K562 (cell line): ENCODE measurements around the gene TNFAIP8L2. TPM values are rescaled to one million over a fixed set of nuclear protein-coding genes. Genes with fewer than 3 reads are reported as not detected.
A peak's percentile ranks its signal among the peaks of the same experiment; 100 is the strongest.

Experiments used
- FOSL1 ChIP-seq: fragments of 200-800 bp; sonication (Bioruptor generic); conservative IDR thresholded peaks from 2 replicates; pipeline ENCODE4 v1.6.1; 2016; ENCODE audit warnings: missing genetic modification characterization, missing compliant biosample characterization
- HINFP ChIP-seq: fragments of 450-650 bp; conservative IDR thresholded peaks from 2 replicates; pipeline ENCODE4 v1.6.1; 2016; ENCODE audit warnings: missing genetic modification characterization, low read depth, mild to moderate bottlenecking, control low read depth, missing compliant biosample characterization
- KLF10 ChIP-seq: fragments of 250-450 bp; sonication (Bioruptor Pico); IDR thresholded peaks from 2 replicates; pipeline ENCODE4 v1.6.1; 2021; ENCODE audit warnings: matching md5 sums
- MITF ChIP-seq: IDR thresholded peaks from 2 replicates; pipeline ENCODE4 v1.6.1; 2014; ENCODE audit warnings: antibody characterized with exemption
- NFIX ChIP-seq: fragments of 250-450 bp; sonication (Bioruptor Pico); IDR thresholded peaks from 2 replicates; pipeline ENCODE4 v1.4.0; 2020; ENCODE audit warnings: low read depth, mild to moderate bottlenecking, moderate library complexity
- OTX1 ChIP-seq: fragments of 450-650 bp; formaldehyde crosslinking; IDR thresholded peaks from 2 replicates; pipeline ENCODE4 v1.4.0; 2022; ENCODE audit warnings: mild to moderate bottlenecking
- RBM39 ChIP-seq: fragments of 200-400 bp; formaldehyde crosslinking; optimal IDR thresholded peaks from 2 replicates; pipeline ENCODE3; 2018; ENCODE audit warnings: low read depth, low read length
- TCF7 ChIP-seq: sonication (generic); IDR thresholded peaks from 2 replicates; pipeline ENCODE4 v1.6.1; 2016; ENCODE audit warnings: antibody characterized with exemption, borderline replicate concordance
- ZFP30 ChIP-seq: fragments of 250-450 bp; sonication (Bioruptor Pico); IDR thresholded peaks from 2 replicates; pipeline ENCODE4 v1.8.0; 2022; ENCODE audit warnings: moderate library complexity, mild to moderate bottlenecking, inconsistent platforms, borderline replicate concordance
- ZNF140 ChIP-seq: fragments of 250-450 bp; sonication (Bioruptor Pico); IDR thresholded peaks from 2 replicates; pipeline ENCODE4 v1.8.0; 2021; ENCODE audit warnings: moderate library complexity, mild to moderate bottlenecking, inconsistent platforms
- ZNF239 ChIP-seq: fragments of 250-450 bp; sonication (Bioruptor Pico); IDR thresholded peaks from 2 replicates; pipeline ENCODE4 v1.4.0; 2020; ENCODE audit warnings: mild to moderate bottlenecking
- ZNF253 ChIP-seq: fragments of 250-450 bp; sonication (Bioruptor Pico); conservative IDR thresholded peaks from 2 replicates; pipeline ENCODE4 v1.6.1; 2021; ENCODE audit warnings: mild to moderate bottlenecking
- ZNF551 ChIP-seq: fragments of 250-450 bp; sonication (Bioruptor Pico); IDR thresholded peaks from 2 replicates; pipeline ENCODE4 v1.5.0; 2021; ENCODE audit warnings: mild to moderate bottlenecking, moderate library complexity
- polyA plus RNA-seq, 8 experiments: library from polyadenylated mRNA; depleted of rRNA in 4 of 8; stranded (reverse) in 5 of 8; unstranded in 3 of 8; fragments of >200 nt; fragmentation: Nextera tagmentation in 2 of 8; fragmentation: Illumina TruSeq in 1 of 8; extraction: Ambion mirVana in 2 of 8; extraction: Trizol in 1 of 8; gene quantifications; 2 replicates each; pipeline versions ENCODE4 v1.2.1 to v1.2.3, GENCODE V29; 2011 to 2014; ENCODE audit warnings: inconsistent platforms in 1 of 8, missing spikeins in 1 of 8
- total RNA-seq, 7 experiments: library from RNA; depleted of rRNA in 6 of 7; stranded (reverse); fragments of >200 nt in 6 of 7; fragmentation: Illumina TruSeq in 2 of 7; extraction: Trizol in 2 of 7; gene quantifications; 2 replicates each; pipeline versions ENCODE4 v1.2.1 to v1.2.3, GENCODE V29; 2011 to 2021; ENCODE audit warnings: low replicate concordance in 1 of 7
- TF ChIP-seq, protein P1 (sequence below): sonication (generic); formaldehyde crosslinking; IDR thresholded peaks from 2 replicates; pipeline ENCODE4 v1.8.0; 2023; ENCODE audit warnings: missing genetic modification reagents, mild to moderate bottlenecking, borderline replicate concordance
- TF ChIP-seq, protein P2 (sequence below): fragments of 450-650 bp; IDR thresholded peaks from 2 replicates; pipeline ENCODE4 v1.6.1; 2016; ENCODE audit warnings: mild to moderate bottlenecking
- TF ChIP-seq, protein P3 (sequence below): sonication (generic); formaldehyde crosslinking; IDR thresholded peaks from 2 replicates; pipeline ENCODE4 v1.9.0; 2022; ENCODE audit warnings: mild to moderate bottlenecking, missing genetic modification reagents

The TNFAIP8L2 gene
- total and polyA plus RNA-seq, 9 of the 15 experiments (the other 6 are each of a cell fraction or from before 2014, with no cell fraction given) = 0.05 to 1.7 (median 0.52) TPM

GRCh38 chr1:151189637-151190445 is 33.4 kb downstream of the TNFAIP8L2 start, which contains the start of gene VPS72 (continued):
- no peak for TF ChIP-seq OTX1 (CRISPR knock-in tag)
- TF ChIP-seq ZNF253 (CRISPR knock-in tag) = no peak
- no peak for TF ChIP-seq ZNF551
- TF ChIP-seq NFIX (CRISPR knock-in tag) = no peak
- TF ChIP-seq, protein P1, sequence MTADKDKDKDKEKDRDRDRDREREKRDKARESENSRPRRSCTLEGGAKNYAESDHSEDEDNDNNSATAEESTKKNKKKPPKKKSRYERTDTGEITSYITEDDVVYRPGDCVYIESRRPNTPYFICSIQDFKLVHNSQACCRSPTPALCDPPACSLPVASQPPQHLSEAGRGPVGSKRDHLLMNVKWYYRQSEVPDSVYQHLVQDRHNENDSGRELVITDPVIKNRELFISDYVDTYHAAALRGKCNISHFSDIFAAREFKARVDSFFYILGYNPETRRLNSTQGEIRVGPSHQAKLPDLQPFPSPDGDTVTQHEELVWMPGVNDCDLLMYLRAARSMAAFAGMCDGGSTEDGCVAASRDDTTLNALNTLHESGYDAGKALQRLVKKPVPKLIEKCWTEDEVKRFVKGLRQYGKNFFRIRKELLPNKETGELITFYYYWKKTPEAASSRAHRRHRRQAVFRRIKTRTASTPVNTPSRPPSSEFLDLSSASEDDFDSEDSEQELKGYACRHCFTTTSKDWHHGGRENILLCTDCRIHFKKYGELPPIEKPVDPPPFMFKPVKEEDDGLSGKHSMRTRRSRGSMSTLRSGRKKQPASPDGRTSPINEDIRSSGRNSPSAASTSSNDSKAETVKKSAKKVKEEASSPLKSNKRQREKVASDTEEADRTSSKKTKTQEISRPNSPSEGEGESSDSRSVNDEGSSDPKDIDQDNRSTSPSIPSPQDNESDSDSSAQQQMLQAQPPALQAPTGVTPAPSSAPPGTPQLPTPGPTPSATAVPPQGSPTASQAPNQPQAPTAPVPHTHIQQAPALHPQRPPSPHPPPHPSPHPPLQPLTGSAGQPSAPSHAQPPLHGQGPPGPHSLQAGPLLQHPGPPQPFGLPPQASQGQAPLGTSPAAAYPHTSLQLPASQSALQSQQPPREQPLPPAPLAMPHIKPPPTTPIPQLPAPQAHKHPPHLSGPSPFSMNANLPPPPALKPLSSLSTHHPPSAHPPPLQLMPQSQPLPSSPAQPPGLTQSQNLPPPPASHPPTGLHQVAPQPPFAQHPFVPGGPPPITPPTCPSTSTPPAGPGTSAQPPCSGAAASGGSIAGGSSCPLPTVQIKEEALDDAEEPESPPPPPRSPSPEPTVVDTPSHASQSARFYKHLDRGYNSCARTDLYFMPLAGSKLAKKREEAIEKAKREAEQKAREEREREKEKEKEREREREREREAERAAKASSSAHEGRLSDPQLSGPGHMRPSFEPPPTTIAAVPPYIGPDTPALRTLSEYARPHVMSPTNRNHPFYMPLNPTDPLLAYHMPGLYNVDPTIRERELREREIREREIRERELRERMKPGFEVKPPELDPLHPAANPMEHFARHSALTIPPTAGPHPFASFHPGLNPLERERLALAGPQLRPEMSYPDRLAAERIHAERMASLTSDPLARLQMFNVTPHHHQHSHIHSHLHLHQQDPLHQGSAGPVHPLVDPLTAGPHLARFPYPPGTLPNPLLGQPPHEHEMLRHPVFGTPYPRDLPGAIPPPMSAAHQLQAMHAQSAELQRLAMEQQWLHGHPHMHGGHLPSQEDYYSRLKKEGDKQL (CRISPR knock-in tag) = no peak
- no peak for TF ChIP-seq ZFP30
- TF ChIP-seq, protein P2, sequence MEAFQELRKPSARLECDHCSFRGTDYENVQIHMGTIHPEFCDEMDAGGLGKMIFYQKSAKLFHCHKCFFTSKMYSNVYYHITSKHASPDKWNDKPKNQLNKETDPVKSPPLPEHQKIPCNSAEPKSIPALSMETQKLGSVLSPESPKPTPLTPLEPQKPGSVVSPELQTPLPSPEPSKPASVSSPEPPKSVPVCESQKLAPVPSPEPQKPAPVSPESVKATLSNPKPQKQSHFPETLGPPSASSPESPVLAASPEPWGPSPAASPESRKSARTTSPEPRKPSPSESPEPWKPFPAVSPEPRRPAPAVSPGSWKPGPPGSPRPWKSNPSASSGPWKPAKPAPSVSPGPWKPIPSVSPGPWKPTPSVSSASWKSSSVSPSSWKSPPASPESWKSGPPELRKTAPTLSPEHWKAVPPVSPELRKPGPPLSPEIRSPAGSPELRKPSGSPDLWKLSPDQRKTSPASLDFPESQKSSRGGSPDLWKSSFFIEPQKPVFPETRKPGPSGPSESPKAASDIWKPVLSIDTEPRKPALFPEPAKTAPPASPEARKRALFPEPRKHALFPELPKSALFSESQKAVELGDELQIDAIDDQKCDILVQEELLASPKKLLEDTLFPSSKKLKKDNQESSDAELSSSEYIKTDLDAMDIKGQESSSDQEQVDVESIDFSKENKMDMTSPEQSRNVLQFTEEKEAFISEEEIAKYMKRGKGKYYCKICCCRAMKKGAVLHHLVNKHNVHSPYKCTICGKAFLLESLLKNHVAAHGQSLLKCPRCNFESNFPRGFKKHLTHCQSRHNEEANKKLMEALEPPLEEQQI = no peak
- TF ChIP-seq, protein P3, sequence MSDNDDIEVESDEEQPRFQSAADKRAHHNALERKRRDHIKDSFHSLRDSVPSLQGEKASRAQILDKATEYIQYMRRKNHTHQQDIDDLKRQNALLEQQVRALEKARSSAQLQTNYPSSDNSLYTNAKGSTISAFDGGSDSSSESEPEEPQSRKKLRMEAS (CRISPR knock-in tag) = no peak
- TF ChIP-seq KLF10 = no peak
- no peak for TF ChIP-seq TCF7
- TF ChIP-seq MITF = no peak
- no peak for TF ChIP-seq ZNF140 (CRISPR knock-in tag)
- no peak for TF ChIP-seq ZNF239 (CRISPR knock-in tag)
- peak; percentile 42 for TF ChIP-seq RBM39
- no peak for TF ChIP-seq FOSL1
- TF ChIP-seq HINFP (tag) = no peak
